ENCODE data around the gene SEL1L2. TPM values are rescaled to one million over a fixed set of nuclear protein-coding genes. Genes with fewer than 3 reads are reported as not detected.
A peak's percentile ranks its signal among the peaks of the same experiment; 100 is the strongest.

The SEL1L2 gene
- polyA plus RNA-seq, 2 of the 4 experiments (the other 2 are of a cell fraction) = not detected

- FAIRE-seq = no peak
- Histone ChIP-seq H3K27ac (no peak overlapping the region), H3K4me2 (no peak overlapping the region), H3K4me3 (no peak overlapping the region), H3K9me3 (no peaks in the 10 kb centered on the region), H3K4me1 (no peaks in the 10 kb centered on the region)
- DNase-seq (ENCODE audit: low read depth in 1 of 2, low spot score in 1 of 2) = no peak
- ChIA-PET POLR2A (no interaction called here), CTCF (interaction anchor here (0.9 to 1.9 kb wide), 2 partner anchors 10 kb away, joined by 3 to 5 read pairs; no protein-coding TSS in a partner anchor)
- no peak for ATAC-seq
- no peak for TF ChIP-seq HOXB5 (CRISPR knock-in tag; IDR thresholded peaks at IDR 0.05)
- no peak for TF ChIP-seq POLR2A (IDR thresholded peaks at IDR 0.05; ENCODE audit: low read length)
- TF ChIP-seq MAFK (IDR thresholded peaks at IDR 0.05; ENCODE audit: partially characterized antibody) = peak; percentile 16
- TF ChIP-seq ESRRA (IDR thresholded peaks at IDR 0.05; ENCODE audit: borderline replicate concordance, low read length) = no peak
- TF ChIP-seq CEBPB (IDR thresholded peaks at IDR 0.05) = no peak
- TF ChIP-seq ZSCAN20 (CRISPR knock-in tag; IDR thresholded peaks at IDR 0.05) = no peak
- no peak for TF ChIP-seq RFX5 (IDR thresholded peaks at IDR 0.05)
- no peak for TF ChIP-seq NPAS2 (CRISPR knock-in tag; IDR thresholded peaks at IDR 0.05; ENCODE audit: borderline replicate concordance)
- no peak for TF ChIP-seq JUNB (IDR thresholded peaks at IDR 0.05)
These were observed 180.0 kb downstream of the SEL1L2 start for GRCh38 chr20:13810446-13810845.

GRCh38 chr20:13809855-13810254, 180.6 kb downstream of the SEL1L2 start:
- POLR2A ChIA-PET = no interaction called here
- Histone ChIP-seq H3K27ac (no peak overlapping the region), H3K4me1 (no peaks in the 10 kb centered on the region), H3K4me2 (no peak overlapping the region), H3K4me3 (no peak overlapping the region), H3K9me3 (no peaks in the 10 kb centered on the region)
- TF ChIP-seq ZSCAN20 (CRISPR knock-in tag; IDR thresholded peaks at IDR 0.05) (no peak), CTCF (IDR thresholded peaks at IDR 0.05) (no peak), JUN (IDR thresholded peaks at IDR 0.05) (no peak), RFX5 (IDR thresholded peaks at IDR 0.05) (no peak), KDM5A (IDR thresholded peaks at IDR 0.05) (no peak), ELK1 (IDR thresholded peaks at IDR 0.05; ENCODE audit: low read depth, low read length) (no peak), RNF2 (IDR thresholded peaks at IDR 0.05; ENCODE audit: borderline replicate concordance, low read depth) (no peak), ZNF302 (CRISPR knock-in tag; IDR thresholded peaks at IDR 0.05) (no peak), PHF8 (IDR thresholded peaks at IDR 0.05; ENCODE audit: borderline replicate concordance, low read depth) (no peak), HOXB13 (CRISPR knock-in tag; IDR thresholded peaks at IDR 0.05; ENCODE audit: low read depth) (no peak), RARB (CRISPR knock-in tag; IDR thresholded peaks at IDR 0.05) (no peak)
- CTCF ChIA-PET = interaction anchor here (0.9 kb wide), 1 partner anchor 10 kb away, joined by 3 read pairs; no protein-coding TSS in a partner anchor
- WGBS (ENCODE audit: missing lambda C conversion rate) = 92% methylated on average over 3 of the region's 3 CpGs
- ATAC-seq (no peak), FAIRE-seq (no peak), DNase-seq (ENCODE audit: low read depth in 1 of 2, low spot score in 1 of 2) (no peak)

- Histone ChIP-seq H3K4me3 (no peak overlapping the region), H3K27ac (no peak overlapping the region), H3K4me2 (no peak overlapping the region), H3K9me3 (no peaks in the 10 kb centered on the region), H3K4me1 (no peaks in the 10 kb centered on the region)
- no peak for FAIRE-seq
- DNase-seq (ENCODE audit: low read depth in 1 of 2, low spot score in 1 of 2) = no peak
- CTCF ChIA-PET = interaction anchor here (0.7 to 2.5 kb wide), 4 partner anchors 9 to 26 kb away, joined by 3 to 13 read pairs (median 4); no protein-coding TSS in a partner anchor
- no peak for ATAC-seq
- POLR2A ChIA-PET = no interaction called here
- WGBS (ENCODE audit: missing lambda C conversion rate) = 93% methylated on average over 2 of the region's 2 CpGs
- no peak for TF ChIP-seq RFX5 (IDR thresholded peaks at IDR 0.05)
These were observed 181.0 kb downstream of the SEL1L2 start for GRCh38 chr20:13809373-13809772.

GRCh38 chr20:13800728-13801134, 189.7 kb downstream of the SEL1L2 start:
- H3K27ac ChIP-seq = peak overlapping the region; percentile 31 to 58; a peak in 5 of 6 replicates
- FAIRE-seq (peak; percentile 80), ATAC-seq (peak; percentile 53 to 73; a peak in 5 of 6 replicates), DNase-seq (ENCODE audit: low read depth in 1 of 2, low spot score in 1 of 2) (peak in 1 of 2 experiments; percentile 47)
- POLR2A ChIA-PET = interaction anchor here (1.6 kb wide), 1 partner anchor 16 kb away, joined by 7 read pairs; the partner anchor contains the start of genes ESF1 and NDUFAF5
- 52% methylated on average over 7 of the region's 7 CpGs for WGBS (ENCODE audit: missing lambda C conversion rate)
- CTCF ChIA-PET = interaction anchor here (0.8 to 2.0 kb wide), 3 partner anchors 8 to 15 kb away, joined by 3 to 8 read pairs (median 3); no protein-coding TSS in a partner anchor
- no peaks in the 10 kb centered on the region for H3K9me3 ChIP-seq
- no peak for TF ChIP-seq FOSL2 (IDR thresholded peaks at IDR 0.05)
- no peak for TF ChIP-seq FOSL2 (CRISPR knock-in tag; IDR thresholded peaks at IDR 0.05)
- TF ChIP-seq KDM5A (IDR thresholded peaks at IDR 0.05) = no peak
- TF ChIP-seq RFX5 (IDR thresholded peaks at IDR 0.05) = no peak
- H3K4me1 ChIP-seq = peaks cover 8% of the 10 kb centered on the region
- peak overlapping the region; percentile 28; the same call in 2 of the 3 replicates for H3K4me2 ChIP-seq
- no peak overlapping the region for H3K4me3 ChIP-seq
